Measurements from ENCODE around the gene AGPAT2.
"Not testable (repeated sequence)": the region's sequence is repeated elsewhere in the genome, so short reads cannot be mapped to it uniquely, and the experiment has no call there.

Gene AGPAT2

DNA sequence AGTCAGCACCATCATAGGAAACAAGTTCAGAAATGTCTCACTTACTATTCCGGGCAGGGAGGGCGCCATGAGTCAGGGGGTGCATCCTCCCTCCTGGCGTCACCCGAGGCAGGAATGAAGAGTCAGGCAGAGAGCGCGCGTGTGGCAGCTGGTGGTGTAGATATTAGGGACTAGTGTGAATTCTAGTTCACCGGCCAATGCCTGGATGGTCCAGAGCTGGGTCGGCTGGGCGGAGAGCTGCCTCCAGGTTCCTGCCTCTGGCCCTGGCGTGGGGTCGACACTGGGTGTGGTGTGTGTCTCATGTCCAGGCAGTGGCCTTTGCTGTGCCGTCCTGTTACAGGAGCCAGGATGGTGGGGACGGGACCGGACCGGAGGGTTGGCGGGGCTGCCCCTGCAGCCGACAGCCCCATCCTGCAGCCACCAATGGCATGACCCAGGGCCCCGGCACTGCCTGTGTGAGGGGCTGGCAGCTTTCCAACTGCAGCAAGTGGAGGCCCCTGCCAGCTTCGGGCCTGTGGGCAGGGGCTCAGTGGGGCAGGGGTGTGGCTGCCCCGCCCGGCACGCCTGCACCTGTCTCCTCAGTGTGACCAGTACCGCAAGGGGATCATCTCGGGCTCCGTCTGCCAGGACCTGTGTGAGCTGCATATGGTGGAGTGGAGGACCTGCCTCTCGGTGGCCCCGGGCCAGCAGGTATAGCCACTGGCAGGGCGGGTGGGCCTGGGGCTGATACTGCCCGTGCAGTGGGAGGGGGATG lies 34.3 kb upstream of the AGPAT2 start:
- DNase-seq, result no peak

DNA sequence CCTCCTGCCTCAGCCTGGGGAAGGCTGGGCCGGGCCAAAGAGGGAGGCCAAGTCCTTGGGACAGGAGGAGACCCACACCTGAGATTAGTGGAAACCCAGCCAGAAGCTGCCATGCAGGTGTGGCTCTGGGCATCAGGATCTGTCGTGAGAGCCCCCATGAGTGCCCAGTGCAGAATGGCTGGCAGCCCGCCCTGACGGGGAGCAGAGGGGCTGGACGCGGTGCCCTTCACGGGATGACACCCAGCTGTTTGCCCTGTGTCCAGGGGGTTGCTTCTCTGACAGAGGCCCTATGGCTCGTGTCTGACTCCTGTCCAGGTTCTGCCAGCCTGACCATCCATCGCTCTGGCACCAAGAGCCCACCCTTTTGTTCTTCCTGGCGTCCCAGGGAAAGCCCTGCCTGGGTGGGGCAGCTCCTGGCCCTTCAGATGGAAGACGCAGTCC lies 33.7 kb upstream of the AGPAT2 start:
- no peak for DNase-seq

DNA sequence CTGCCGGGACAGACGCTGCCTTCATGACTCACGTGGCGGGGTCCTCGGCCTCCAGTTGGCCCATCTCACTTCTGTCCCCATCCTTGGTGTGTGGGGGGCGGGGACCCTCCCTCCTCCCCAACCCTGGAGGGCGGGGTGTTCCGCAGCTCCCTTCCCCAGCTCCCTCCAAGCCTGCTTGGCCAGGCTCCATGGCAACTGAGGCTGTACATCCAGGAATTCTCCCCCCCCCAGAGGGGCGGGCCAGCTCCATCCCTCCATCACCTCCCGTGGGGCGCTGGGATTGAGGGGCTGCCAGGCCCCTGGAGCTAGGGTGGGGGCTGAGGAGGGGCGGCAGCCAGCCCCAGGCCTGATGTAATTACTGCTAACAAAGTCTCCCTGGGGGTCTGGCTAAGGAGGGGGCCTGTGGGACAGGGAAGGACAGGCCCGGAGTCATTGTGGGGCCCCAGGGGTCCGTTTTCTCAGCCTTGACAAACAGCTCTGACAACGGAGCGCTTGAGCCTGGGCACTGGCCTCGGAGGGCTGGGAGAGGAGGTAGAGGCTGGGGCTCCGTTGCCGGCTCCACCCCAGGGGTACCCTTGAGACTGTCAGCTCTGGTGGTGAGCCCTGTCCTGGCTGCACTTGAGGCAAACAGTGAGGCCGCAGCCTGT lies 33.1 kb upstream of the AGPAT2 start:
- DNase-seq, result no peak

DNA sequence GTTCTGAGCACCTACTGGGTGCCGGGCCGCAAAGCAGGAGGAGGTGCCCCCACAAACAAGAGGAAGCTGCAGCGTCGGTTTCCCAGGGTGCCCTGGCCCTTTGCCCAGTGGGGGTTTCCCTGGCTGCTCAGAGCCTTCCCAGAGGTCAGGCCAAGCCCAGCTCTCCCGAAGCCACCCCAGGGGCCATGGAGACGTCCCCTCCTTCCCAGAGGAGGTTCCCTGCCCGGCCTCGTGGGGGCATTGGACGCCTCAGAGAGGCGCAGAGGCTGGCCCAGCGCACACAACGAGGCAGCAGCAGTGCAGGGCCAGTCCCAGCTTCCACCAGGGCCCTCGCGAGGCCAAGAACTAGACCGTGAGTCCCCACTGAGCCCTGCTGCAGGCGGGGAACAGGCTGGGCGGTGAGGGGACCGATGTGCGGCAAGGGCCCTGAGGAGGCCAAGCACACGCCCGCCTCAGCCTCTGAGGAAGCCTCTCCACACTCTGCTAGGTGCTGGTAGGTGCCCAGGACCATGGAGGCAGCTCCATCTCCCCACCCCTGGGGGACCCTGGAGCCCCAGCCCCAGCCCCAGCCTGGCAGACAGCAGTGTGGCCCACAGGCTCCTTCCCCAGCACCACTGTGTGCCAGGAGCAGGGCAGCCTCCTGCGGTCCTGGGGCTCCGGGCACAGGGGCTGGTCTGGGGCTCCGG lies 32.1 kb upstream of the AGPAT2 start:
- DNase-seq, result no peak

DNA sequence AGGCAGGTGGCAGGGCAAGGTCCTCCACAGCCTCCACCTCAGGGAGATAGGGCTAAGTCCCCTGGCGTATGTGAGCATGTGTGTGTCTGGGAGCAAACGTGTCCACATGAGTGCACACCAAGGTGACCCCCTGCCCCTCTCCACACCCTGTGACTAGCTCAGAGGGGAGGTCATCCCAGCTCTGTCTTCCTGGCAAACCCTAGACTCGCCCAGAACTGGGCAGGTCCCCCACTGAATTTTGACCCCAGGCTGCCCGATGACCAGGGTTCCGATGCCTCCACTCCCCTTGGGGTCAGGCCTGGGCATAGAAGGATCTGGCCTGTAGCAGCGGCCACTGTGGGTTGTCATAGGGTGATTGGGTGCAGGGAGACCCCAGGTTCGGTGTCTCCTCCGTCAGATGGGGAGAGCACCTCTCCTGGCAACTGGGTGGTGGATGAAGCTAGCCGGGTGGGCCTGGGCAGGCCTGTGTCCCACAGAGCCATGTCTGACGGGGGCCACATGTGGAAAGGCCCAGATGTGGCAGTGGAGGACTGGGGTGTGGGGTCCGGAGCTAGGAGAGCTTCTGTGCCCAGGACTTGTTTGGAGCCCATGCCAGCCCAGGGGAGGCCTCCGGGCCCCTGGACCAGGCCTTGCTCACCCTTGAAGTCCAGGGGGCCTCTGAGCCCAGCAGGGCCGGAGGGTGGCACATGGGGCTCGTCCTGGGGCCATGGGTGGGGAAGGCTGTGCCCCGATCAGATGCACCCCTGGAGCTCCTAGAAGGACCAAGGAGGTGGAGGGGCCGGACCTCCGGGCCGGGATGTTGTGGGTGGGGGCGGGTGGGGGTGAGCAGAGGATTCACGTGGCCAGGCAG lies 31.3 kb upstream of the AGPAT2 start:
- no peak for DNase-seq

DNA sequence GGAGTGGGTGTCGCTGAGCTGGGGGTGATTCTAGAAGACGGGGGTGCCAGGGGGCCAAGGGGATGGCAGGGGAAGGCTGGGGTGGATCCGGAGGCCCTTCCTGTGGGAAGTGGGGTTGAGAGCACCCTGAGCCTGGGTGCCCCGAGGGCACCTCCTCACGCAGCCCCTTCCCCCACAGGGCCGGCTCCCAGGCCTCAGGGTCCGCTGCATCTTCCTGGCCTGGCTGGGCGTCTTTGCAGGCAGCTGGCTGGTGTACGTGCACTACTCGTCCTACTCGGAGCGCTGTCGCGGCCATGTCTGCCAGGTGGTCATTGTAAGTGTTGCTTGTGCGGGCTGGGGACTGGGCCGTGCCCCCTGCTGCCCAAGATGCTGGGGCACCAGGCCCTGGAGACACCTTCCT lies 30.1 kb upstream of the AGPAT2 start:
- DNase-seq, result no peak

DNA sequence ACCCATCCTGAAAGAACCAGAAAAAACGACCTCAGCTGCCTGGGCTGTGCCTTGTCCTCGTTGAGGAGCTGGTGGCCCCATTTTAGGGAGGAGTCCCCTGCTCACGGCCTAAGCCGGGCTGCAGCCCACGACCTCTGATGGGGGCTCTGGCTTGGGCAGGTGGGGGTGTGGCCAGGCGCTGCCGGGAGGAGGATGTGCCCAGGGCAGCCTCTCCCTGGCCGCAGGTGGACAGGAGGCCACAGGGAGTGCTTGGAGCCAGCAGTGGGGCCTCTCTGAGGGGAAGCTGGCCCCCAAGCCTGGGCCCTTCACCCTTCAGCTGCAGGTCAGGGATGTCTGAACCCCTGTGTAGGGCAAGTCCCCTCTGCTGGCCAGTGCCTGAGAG lies 27.6 kb upstream of the AGPAT2 start:
- DNase-seq, result peak; percentile 13

DNA sequence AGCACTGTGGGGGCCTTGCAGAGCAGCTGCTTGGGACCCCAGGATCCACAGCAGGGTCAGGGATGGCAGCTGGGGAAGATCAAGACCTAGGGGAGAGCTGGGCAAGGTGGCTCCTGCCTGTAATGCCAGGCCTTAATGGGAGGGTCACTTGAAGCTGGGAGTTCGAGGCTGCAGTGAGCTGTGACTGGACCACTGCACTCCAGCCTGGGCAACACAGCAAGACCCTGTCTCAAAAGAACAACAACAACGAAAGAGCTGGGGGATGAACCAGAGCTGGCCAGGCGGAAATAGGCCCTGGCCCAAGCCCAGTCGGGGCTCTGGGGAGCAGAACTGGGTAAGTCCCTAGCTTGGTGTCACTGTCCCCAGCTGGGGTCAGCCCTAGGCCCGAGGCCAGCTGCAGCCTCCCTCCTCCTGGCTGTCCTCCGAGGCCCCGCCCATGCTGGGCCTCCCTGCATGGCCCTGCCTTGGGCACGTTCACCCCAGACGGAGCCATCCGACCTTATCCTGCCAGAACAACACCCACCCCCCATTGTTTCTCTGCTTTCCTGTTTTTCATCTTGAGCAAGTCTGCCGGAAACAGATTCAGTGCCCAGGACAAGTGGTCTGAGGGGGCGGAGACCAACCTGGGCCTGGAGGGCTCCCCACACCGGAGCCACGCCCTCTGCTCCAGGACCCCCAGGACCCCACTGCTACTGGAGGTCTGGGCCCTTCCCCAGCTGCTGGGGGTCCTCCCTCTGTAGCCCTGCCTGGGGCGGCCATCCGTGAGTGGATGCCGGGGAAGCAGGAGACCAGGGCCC lies 27.0 kb upstream of the AGPAT2 start:
- no peak for DNase-seq

DNA sequence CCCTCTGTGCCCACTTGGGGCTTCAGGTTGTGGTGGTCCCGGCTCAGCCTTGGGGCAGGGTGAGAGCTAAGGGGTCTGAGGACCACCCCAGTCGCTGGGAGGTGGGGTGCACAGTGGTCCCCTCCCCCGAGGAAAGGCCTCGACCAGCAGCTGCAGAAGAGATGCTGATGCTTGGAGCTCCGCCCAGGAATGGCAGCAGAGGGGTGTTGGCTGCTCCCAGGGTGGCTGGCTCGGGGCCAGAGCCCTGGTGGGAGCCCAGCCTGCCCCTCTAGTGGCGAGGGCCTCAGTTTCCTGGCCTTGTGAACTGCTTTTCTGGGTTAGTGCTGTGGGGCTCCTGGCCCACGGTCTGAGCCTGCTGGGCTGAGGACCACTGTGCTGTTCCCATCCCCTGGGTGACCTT lies 26.3 kb upstream of the AGPAT2 start:
- DNase-seq, result no peak

DNA sequence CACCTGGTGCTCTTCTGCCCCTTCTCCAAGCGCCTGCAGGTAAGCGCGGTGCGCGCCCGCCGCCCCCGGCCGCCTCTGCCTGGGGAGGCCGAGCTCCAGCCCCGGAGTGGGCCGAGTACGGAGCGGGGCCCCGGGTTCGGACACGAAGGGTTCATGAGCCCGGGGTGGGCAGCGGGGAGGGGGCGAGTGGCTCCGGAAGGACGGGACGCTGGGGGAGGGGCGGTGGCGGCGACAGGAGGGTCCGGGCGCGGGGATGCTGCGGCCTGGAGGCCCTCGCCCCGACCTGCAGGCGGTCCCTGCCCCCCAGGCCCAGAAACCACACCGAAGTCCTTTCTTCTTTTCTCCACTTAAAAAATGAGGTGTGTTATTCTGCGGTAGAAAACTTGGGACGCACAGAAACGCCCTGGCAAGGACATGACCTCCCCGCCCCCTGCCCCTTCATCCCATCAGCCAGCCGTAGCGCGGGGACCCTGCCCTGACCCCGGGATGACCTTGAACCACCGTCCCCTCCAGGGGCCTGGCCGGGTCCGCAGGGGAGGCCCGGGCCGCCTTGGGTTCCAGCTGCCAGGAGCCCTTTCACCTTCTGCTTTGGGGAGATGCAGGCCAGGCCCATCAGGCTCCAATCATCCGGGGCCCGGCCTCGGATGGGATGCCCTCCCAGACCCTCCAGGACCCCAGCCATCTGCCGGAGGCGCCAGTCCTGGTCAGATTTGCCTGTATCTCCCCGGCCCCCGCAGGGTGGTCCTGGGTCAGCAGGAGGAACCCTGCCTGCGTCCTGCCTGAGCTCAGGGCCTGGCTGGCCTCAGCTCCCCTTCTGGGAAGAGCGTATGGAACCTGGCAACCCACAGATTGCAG lies 25.7 kb upstream of the AGPAT2 start:
- DNase-seq, result no peak

DNA sequence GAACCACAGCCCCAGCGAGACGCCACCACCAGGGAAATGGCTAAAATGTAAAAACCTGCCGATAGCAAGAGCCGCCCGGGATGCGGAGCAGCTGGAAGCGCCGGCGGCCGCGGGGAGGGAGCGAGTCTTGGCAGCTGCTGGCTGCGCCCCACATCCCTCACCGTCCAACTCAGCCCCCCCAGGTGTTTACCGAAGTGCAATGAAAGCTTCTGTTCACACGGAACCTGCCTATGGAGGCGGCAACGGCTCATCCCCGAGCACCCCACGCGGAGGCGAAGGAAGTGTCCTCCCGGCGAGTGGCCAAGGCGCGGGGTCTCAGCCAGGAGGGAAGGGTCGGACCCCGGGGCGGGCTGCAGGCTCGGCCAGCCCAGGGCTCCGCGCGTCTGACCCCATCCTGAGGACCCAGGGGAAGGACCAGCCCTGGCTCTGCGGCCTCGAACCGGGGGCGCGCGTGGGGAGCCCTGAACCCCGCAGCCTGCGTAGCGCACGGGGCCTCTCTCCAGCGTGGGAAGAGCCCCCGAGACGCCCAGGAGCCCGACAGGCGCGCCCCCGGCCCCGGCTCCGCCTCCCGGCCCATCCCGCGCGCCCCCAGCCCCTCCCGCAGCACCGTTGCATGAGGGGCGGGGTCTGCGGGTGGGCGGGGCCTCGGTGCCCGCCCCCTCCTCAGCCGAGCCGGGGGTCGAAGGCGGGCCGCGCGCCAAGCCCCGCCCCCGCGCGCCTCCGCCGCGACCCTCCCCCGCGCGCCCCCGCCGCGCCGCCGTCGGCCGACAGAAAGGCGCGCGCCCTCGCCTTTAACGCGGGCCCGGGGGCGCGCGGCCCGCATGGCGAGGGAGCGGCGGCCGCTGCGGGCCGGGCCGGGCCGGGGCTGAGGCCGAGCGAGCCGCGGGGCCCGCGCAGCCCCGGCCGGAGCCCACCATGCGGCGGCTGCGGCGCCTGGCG lies 24.8 kb upstream of the AGPAT2 start, which contains the start of gene DIPK1B:
DIPK1B (plus strand) TSS at position 822 of the 939 bp plus-strand sequence; CDS start at position 916, 94 bp downstream.
- DNase-seq, result peak; percentile 89

DNA sequence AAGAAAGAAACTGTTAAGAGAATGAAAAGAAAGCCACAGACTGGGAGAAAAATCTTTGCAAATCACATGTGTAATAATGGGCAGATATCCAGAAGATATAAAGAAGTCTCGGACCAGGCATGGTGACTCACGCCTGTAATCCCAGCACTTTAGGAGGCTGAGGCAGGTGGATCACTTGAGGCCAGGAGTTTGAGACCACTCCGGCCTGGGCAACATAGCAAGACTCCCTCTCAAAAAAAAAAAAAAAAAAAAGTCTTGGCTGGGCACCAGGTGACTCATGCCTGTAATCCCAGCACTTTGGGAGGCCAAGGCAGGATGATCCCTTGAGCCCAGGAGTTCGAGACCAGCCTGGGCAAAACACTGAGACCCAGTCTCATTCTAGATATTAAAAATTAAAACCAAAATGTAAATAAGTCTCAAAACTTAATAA lies 24.0 kb upstream of the AGPAT2 start:
- DNase-seq, result not testable (repeated sequence)

DNA sequence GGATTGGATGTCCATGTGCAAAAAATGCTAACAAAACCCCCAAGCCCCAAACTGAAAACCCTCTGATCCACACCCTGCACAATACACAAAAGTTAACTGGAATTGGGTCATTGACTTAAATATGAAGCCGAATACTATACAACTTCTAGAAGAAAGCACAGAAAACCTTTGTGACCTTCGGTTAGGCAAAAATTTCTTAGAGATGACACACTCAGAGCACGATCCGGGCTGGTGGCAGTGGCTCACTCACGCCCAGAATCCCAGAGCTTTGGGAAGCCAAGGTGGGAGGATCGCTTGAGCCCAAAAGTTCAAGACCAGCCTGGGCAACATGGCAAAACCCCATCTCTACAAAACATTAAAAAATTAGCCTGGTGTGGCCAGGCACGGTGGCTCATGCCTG lies 23.3 kb upstream of the AGPAT2 start:
- DNase-seq, result no peak

DNA sequence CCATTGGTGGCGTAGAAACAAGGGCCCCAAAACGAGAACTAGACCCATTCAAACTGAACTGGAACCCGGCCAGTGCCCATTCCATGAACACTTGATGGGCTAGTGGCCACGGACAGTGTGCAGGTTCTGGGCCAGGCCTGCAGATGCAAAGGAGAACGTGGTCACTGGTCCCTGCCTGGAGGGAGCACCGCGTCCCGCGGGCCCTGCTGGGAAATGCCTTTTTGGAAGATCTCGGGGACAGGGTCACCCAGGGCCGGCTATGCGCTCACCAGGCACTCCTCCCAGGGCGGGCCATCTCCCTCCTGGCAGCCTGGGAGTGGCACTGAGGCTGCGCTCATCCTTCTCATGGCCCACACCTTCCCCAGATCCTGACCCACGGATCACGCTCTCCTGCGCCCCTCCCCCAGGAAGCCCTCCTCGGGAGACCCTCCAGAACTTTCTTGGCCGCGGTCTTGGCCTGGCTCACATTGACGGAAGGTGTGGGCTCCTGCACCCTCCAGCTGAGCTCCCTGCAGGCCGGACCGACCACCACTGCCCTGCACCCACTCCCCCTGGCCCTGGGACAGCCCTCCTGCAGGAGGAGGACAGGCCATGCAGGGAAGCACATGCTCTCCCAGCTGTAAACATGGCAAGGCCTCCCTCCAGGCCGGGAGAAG lies 22.3 kb upstream of the AGPAT2 start:
- no peak for DNase-seq

DNA sequence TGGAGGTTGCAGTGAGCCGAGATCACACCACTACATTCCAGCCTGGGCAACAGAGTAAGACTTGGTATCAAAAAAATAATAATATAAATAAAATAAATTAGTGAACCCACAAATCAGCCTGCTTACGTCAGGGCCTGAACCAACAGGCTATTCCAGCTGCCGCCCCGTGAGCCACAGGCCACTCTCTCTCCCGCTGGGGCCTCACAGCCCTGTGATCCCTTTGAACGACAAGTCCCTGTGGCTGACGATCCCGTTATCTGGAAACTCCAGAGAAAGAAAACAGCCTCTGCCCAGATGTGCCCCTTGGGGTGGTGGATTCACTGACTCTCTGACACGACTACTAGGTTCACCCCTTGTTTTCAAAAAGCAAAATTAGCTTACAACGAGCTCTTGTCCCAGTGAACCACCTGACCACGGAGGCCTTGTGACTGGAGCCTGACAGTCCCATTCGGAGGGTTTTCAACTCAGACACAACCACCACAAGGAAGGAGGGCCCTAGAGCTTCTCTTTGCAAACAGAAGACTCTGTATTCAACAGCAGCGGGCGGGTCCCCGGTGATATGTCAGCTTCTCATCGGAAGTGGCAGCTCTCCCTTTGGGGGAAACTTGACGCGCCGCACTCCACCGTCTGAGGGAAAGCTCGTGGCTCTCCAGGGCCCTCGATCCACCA lies 20.7 kb upstream of the AGPAT2 start:
- DNase-seq, result no peak

DNA sequence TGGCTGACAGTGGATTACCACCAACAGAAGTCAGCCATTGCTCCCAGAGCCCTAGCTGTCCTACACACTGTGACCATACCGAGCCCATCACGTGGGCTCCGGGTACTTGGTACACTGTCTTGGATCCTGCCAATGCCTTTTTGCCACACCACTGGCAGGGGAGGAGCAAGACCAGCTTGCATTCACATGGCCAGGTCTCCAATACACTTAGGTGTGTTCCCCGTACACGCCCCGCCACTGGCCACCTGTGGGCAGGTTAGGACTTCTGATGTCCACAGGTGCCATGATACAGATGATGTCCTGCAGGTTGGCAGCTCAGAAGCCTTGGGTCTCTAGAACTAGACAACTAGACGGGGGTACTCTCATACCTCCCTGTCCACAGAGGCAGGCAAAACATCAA lies 19.8 kb upstream of the AGPAT2 start:
- DNase-seq, result no peak

DNA sequence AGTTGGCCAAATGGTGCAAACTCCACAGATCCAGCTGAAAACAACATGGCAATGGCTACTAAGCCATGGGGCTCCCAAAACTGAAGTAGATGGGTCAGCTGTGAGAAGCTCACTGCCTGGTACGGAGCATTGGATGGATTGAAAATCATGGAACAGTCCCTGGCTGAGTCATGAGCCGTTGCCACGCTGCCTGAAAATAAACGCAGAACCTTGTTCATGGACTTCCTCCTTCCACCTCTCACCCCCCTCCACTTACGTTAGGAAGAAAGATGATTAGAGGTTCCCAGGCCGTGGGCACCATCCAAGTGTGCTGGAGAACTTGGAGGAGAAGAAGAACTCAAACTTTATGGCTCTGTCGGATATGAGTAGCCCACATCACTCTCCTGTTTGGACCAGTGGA lies 18.3 kb upstream of the AGPAT2 start:
- no peak for DNase-seq

DNA sequence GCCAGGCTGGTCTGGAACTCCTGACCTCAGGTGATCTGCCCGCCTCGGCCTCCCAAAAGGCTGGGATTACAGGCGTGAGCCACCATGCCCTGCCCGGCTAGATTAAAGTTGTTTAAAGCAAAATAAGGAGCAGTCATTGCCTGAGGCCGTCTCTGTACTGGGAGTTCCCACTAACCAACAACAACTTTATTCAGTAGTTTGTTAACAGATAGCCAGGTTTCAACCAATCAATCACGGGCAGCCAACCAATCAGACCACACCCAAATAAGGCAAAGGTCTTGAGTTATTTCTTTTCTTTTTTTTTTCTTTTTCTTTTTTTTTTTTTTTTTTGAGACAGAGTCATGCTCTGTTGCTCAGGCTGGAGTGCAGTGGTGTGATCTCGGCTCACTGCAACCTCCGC lies 17.5 kb upstream of the AGPAT2 start:
- DNase-seq, result not testable (repeated sequence)

All from right kidney (tissue), 1 donor.